NCI-H69 (cell line): Measurements from ENCODE around the gene C10orf88.

ENCODE experiments used
- DNase-seq: peaks from one replicate; lab custom pipeline; 2025; lab: John Stamatoyannopoulos, UW

The C10orf88 gene

GRCh38 chr10:122953902-122954730 is at the start of gene C10orf88:
Gene C10orf88, minus strand, starts transcription at chr10:122954227. Its CDS starts 49 bp downstream, at chr10:122954178.
- DNase-seq, result peak; percentile 94

GRCh38 chr10:123001370-123001769 is 47.3 kb upstream of the C10orf88 start:
- no peak for DNase-seq

DNA sequence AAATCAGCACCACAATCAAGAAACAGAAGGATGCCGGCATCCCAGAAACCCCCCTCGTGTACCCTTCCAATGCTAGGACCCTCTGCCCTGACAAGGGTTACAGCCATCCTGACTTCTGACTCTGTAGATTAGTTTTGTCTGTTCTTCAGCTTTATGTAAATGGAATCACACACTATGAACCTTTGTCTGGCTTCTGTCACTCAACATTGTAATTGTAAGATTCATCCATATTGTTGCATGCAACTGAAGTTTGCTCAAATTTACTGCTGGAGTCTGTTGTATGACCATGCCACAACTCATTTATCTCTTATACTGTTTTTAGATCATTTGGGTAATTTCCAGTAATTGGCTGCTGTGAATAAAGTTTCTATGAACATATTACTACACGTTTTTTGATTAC is 46.1 kb upstream of the C10orf88 start:
- no peak for DNase-seq

DNA sequence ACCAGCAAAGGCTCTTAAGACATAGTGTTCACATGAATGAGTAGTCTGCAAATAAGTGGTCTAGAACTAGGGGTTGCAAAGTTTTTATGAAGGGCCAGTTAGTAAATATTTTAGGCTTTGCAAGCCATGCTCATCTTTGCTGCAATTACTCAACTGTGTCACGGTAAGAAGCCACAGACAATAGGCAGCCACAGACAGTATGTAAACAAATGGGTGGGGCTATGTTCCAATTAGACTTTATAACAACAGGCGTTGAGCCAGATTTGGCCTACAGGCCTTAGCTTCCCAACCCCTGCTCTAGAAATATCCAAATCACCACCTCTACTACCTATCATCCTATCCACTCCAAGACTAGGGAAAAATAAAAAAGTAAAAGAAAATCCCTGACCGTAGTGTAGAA is 45.3 kb upstream of the C10orf88 start:
- DNase-seq, result peak; percentile 55

DNA sequence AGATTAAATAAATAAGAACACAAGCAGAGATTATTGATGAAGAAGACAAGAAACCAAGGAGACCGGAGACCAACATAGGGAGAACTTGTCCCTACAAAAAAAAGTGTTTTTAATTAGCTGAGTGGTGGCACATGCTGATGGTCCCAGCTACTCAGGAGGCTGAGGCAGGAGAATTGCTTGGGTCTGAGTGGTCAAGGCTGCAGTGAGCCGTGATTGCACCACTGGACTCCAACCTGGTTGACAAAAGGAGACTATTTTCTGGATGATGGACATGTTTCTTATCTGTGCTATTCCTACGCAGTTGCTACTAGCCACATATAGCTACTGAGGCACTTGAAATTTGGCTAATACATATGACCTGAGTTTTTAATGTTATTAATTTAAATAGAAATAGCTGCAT is 44.9 kb upstream of the C10orf88 start:
- no peak for DNase-seq

GRCh38 chr10:122998360-122998917 is 44.4 kb upstream of the C10orf88 start:
- no peak for DNase-seq

DNA sequence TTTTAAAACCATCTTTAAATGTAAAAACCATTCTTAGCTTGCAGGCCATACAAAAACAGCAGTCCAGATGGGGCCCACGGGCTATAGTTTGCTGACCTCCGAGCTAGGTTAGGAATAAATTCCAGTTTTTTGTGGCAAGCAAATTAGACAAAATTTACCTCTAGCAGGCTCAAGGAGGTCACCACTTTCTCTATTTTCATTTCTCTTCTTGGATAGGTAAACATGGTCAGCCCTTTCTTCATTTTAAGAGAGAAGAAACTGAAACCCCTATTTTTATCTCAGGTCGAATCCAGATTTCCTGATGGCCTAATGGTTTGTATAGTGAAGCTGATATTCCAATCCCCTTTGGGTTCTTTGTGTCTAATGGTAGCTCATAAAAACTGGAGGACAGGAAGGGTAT is 43.8 kb upstream of the C10orf88 start:
- no peak for DNase-seq

- DNase-seq, result no peak
Observed at GRCh38 chr10:122995936-122996335, 41.9 kb upstream of the C10orf88 start.

DNA sequence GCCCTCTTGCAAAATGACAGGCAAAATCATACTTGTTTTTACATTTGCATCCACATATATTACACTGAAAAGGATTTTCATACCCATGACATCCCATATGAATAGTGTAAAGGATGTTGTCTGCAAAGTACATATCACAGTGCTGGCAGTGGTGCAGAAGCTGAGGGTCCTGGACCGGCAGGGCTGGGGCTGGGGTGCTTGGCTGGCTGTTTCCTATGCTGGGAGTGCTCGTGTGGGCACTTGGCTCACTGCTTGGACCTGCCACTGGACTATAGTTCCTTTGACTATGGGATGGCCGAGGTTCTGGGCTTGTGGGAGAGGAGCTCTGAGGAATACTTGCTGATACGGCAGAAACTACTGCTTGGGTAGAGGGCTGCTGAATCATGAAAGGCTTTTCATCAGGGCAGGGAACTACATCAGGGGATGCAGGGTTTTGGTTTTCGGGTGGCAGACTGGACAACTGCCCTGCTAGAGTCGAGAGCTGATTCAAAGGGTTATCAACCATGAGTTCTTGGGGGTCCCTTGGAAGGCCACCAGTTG is 39.8 kb upstream of the C10orf88 start:
- DNase-seq, result no peak

- DNase-seq, result no peak
Observed at GRCh38 chr10:122992031-122992585, 38.1 kb upstream of the C10orf88 start.

GRCh38 chr10:122990278-122990677 is 36.3 kb upstream of the C10orf88 start:
- no peak for DNase-seq

- DNase-seq, result no peak
Observed at GRCh38 chr10:122988501-122988900, 34.5 kb upstream of the C10orf88 start.

DNA sequence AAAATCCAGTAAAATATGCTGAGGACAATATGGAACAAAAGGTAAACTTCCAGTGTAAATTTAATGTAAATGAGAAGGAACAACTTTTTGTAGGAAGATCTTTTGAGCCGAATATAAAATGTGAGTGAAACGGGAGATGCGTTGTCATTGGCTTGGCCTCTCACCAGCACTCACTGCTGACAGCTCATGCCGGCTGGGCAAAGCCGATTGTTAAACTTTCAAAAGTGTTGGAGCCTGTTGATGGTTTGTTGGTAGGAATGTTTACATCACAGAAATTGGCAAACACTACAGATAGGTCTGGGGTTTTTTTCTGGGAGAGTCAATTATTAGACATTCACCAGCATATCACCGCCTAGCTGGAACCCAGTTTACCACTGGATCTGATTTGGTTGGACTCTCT is 32.3 kb upstream of the C10orf88 start:
- no peak for DNase-seq

DNA sequence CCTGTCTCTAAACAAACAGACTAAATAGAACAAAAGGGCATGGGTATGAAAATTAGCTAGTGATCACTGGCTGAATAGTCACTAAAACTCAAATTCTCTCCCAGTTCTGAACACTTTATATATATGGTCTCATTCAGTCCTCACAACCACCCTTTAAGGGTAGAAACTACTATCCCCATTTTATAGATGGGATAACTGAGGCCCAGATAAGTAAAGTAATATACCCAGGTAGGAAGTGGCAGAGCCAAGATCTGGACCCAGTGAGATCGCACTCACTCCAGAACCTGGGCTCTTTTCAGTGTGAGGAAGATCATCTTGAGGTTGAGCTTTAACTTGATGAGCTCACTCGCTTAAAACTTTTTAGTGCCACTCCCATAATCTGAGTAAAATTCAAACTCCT is 30.7 kb upstream of the C10orf88 start:
- no peak for DNase-seq

- no peak for DNase-seq
Observed at GRCh38 chr10:122983898-122984297, 29.9 kb upstream of the C10orf88 start.

DNA sequence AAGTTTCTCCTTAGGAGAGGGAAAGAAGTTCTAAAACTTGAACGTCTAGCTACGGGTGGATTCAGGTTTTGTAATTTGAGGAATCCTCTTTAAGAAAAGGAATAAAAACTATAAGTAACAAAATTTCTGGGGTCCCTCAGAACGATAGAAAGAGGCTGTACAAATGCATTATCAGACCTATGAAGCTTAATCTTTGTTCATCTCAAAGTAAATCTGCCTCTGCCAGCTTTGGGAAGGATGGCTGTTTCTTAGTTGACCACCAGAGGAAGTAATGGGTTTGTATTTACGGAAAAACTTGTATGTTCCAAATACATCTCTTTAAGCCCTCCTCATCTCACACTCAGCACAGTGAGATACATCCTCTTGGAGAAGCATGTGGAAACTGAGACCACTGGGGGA is 27.0 kb upstream of the C10orf88 start:
- peak; percentile 30 for DNase-seq

GRCh38 chr10:122980209-122981065 is 26.4 kb upstream of the C10orf88 start, which contains the start of gene PSTK:
Gene PSTK, plus strand, starts transcription at chr10:122980401. Its CDS starts 79 bp downstream, at chr10:122980480.
- DNase-seq, result peak; percentile 89

DNA sequence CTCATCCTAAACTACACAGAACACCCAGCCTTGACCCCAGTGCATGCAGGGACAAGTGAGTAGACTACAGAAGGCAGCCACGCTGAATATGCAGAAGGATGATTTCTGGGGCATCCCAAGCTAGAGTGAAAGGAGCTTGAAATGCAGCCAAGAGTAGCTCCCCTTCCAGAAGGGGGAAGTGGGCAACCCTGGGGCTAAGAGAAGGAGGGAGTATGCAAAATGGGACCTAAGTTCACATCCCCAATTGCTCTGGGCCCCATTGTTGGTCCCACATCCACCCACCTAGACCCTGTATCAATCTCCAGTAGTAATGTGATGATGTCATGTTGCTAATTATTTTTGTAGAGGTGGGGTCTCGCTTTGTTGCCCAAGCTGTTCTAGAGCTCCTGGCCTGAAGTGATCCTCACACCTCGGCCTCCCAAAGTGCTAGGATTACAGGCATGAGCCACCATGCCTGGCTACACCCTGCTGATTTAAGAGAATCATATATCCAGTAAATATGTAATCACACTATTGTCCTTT is 20.6 kb upstream of the C10orf88 start:
- DNase-seq, result peak; percentile 83

DNA sequence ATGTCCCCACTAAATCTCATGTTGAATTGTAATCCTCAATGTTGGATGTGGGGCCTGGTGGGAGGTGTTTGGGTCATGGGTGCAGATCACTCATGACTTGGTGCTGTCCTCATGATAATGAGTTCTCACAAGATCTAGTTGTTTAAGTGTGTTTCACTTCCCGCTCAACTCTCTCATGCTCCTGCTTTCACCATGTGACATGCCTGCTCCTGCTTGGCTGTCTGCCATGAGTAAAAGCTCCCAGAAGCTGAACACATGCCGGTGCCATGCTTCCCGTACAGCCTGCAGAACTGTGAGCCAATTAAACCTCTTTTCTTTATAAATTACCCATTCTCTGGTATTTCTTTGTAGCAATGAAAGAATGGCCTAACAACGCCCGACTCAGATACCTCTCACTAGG is 20.0 kb upstream of the C10orf88 start:
- DNase-seq, result peak; percentile 21

DNA sequence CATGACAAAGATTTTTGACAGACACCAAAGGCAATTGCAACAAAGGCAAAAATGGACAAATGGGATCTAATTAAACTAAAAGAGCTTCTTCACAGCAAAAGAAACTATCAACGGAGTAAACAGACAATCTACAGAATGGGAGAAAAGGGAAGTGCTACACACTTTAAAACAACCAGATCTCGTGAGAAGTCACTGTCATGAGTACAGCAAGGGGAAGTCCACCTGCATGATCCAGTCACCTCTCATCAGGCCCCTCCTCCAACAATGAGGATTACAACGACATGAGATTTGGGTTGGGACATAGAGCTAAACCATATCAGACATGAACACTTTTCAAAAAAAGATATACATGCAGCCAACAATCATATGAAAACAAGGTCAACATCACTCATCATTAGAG is 14.7 kb upstream of the C10orf88 start:
- no peak for DNase-seq

GRCh38 chr10:122966879-122967278 is 12.9 kb upstream of the C10orf88 start:
- DNase-seq, result no peak

DNA sequence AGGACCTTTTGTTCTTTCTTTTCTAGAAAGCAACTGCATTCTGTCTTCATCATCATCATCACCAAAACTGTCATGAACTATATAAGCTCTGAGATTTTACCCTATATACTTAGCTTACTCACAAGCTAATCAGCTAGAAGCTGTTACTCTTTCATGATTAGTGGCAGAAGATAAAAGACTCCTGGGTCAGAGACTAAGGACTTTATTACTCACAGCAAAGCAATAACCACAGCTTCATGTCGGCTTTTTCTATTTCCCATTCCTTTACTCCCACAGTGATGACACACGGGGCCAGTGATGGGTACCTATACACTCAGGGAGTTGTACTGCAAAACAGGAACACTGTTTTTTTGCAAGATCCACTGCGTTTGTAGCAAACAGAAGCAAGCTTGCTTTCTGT is 8.4 kb upstream of the C10orf88 start:
- DNase-seq, result no peak
